Epithelial cell of proximal tubule (primary cell): Measurements from ENCODE around the gene CARNS1. TPM values are rescaled to one million over a fixed set of nuclear protein-coding genes. Genes with fewer than 3 reads are reported as not detected.

Source experiments
- DNase-seq: peaks from one replicate; pipeline ENCODE4 v3.0.0-alpha.2; 2011; ENCODE audit warnings: low read depth
- H3K4me3 ChIP-seq: 2 replicates; pipeline ENCODE4 v1.5.1; 2011; ENCODE audit warnings: low read depth, mild to moderate bottlenecking, low read length
- total RNA-seq: library from RNA; depleted of rRNA; stranded (reverse); fragments of >200 nt; gene quantifications from 2 replicates; pipeline ENCODE4 v1.2.3, GENCODE V29; 2015
- TF ChIP-seq, protein P1 (sequence below): conservative IDR thresholded peaks from 2 replicates; pipeline ENCODE4 v1.5.1; 2012; ENCODE audit warnings: low read depth, mild to moderate bottlenecking, low read length

The CARNS1 gene
- total RNA-seq, 1 donor from 2014 or later: 0.23 TPM

- no peak overlapping the region for H3K4me3 ChIP-seq
- DNase-seq: no peak
- TF ChIP-seq, protein P1, sequence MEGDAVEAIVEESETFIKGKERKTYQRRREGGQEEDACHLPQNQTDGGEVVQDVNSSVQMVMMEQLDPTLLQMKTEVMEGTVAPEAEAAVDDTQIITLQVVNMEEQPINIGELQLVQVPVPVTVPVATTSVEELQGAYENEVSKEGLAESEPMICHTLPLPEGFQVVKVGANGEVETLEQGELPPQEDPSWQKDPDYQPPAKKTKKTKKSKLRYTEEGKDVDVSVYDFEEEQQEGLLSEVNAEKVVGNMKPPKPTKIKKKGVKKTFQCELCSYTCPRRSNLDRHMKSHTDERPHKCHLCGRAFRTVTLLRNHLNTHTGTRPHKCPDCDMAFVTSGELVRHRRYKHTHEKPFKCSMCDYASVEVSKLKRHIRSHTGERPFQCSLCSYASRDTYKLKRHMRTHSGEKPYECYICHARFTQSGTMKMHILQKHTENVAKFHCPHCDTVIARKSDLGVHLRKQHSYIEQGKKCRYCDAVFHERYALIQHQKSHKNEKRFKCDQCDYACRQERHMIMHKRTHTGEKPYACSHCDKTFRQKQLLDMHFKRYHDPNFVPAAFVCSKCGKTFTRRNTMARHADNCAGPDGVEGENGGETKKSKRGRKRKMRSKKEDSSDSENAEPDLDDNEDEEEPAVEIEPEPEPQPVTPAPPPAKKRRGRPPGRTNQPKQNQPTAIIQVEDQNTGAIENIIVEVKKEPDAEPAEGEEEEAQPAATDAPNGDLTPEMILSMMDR: no peak
Measured at GRCh38 chr11:67404515-67405195, 10.8 kb upstream of the CARNS1 start.

DNA sequence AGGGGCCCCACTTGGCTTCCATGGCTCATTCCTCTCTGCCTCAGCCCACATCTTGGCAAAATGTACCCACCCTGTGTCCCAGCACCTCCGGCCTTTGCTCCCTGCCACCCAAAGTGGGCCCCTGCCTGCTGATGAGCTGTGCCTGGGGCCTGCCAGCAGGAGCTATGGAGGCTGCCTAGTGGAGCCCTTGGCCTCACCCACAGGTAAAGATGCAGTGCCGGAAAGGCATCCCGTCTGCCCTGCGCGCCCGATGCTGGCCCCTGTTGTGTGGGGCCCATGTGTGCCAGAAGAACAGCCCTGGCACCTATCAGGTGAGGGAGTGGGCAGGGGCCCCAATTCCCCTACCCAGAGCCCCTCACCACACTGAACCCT is 10.3 kb upstream of the CARNS1 start:
- TF ChIP-seq, protein P1: no peak
- H3K4me3 ChIP-seq: no peak overlapping the region
- no peak for DNase-seq

GRCh38 chr11:67405688-67406339 is 9.7 kb upstream of the CARNS1 start:
- TF ChIP-seq, protein P1: no peak
- no peak for DNase-seq
- no peak overlapping the region for H3K4me3 ChIP-seq

DNA sequence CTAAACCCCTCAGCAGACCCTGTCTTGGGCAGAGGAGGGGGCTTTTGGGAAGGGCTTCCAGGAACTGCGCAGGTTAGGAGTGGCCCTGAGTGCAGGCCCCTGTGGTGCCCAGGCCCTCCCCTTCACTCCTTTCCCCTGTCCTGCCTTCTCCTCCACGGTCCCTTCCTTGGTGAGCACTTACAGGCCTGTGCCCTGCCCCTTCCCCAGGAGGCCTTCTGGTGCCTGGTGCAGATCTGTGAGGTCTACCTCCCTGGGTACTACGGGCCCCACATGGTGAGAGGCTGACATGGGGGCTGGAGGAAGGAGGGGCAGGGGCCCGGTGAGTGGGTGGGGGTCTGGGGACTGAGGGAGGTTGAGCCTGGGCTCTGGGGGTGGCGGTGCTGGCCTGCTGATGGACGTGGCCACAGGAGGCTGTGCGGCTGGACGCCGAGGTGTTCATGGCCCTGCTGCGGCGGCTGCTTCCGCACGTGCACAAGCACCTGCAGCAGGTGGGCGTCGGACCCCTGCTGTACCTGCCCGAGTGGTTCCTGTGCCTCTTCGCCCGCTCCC is 9.0 kb upstream of the CARNS1 start:
- TF ChIP-seq, protein P1: no peak
- no peak for DNase-seq

GRCh38 chr11:67406969-67407687 is 8.3 kb upstream of the CARNS1 start:
- TF ChIP-seq, protein P1: no peak
- H3K4me3 ChIP-seq: no peak overlapping the region
- no peak for DNase-seq

More for the DNA sequence above, 9.0 kb upstream of the CARNS1 start:
- H3K4me3 ChIP-seq: no peak overlapping the region

- TF ChIP-seq, protein P1: no peak
- no peak overlapping the region for H3K4me3 ChIP-seq
- DNase-seq: no peak
Measured at GRCh38 chr11:67407688-67408163, 7.8 kb upstream of the CARNS1 start.
